ENCODE measurements around the gene AIF1.

AIF1 gene

GRCh38 chr6:31634969-31635575, 20.0 kb downstream of the AIF1 start:
- TF ChIP-seq CTCF (IDR thresholded peaks at IDR 0.05; ENCODE audit: control insufficient read depth, insufficient read depth, low read depth, low read length, missing control alignments): no peak
- no peak overlapping the region for H3K4me3 ChIP-seq (ENCODE audit: control insufficient read depth, low read depth, low read length)

GRCh38 chr6:31636698-31637596, 21.9 kb downstream of the AIF1 start:
- H3K4me3 ChIP-seq (ENCODE audit: control insufficient read depth, low read depth, low read length): no peak overlapping the region
- DNase-seq (ENCODE audit: low read depth): no peak
- no peak for TF ChIP-seq CTCF (IDR thresholded peaks at IDR 0.05; ENCODE audit: control insufficient read depth, insufficient read depth, low read depth, low read length, missing control alignments)

More at GRCh38 chr6:31634969-31635575, 20.0 kb downstream of the AIF1 start:
- DNase-seq (ENCODE audit: low read depth): no peak

- TF ChIP-seq CTCF (IDR thresholded peaks at IDR 0.05; ENCODE audit: control insufficient read depth, insufficient read depth, low read depth, low read length, missing control alignments): no peak
- no peak overlapping the region for H3K4me3 ChIP-seq (ENCODE audit: control insufficient read depth, low read depth, low read length)
- no peak for DNase-seq (ENCODE audit: low read depth)
Measured at GRCh38 chr6:31639043-31639442, 24.0 kb downstream of the AIF1 start.

GRCh38 chr6:31639449-31639861, 24.4 kb downstream of the AIF1 start:
- H3K4me3 ChIP-seq (ENCODE audit: control insufficient read depth, low read depth, low read length): no peak overlapping the region
- no peak for DNase-seq (ENCODE audit: low read depth)
- no peak for TF ChIP-seq CTCF (IDR thresholded peaks at IDR 0.05; ENCODE audit: control insufficient read depth, insufficient read depth, low read depth, low read length, missing control alignments)

- DNase-seq (ENCODE audit: low read depth): no peak
- TF ChIP-seq CTCF (IDR thresholded peaks at IDR 0.05; ENCODE audit: control insufficient read depth, insufficient read depth, low read depth, low read length, missing control alignments): no peak
- no peak overlapping the region for H3K4me3 ChIP-seq (ENCODE audit: control insufficient read depth, low read depth, low read length)
Measured at GRCh38 chr6:31640612-31641011, 25.6 kb downstream of the AIF1 start.

GRCh38 chr6:31641370-31641769, 26.3 kb downstream of the AIF1 start:
- H3K4me3 ChIP-seq (ENCODE audit: control insufficient read depth, low read depth, low read length): no peak overlapping the region
- TF ChIP-seq CTCF (IDR thresholded peaks at IDR 0.05; ENCODE audit: control insufficient read depth, insufficient read depth, low read depth, low read length, missing control alignments): no peak

More at GRCh38 chr6:31641370-31641769, 26.3 kb downstream of the AIF1 start:
- no peak for DNase-seq (ENCODE audit: low read depth)

Measured in AG09309 (cell line).